B cell (primary cell): ENCODE results near the gene PRKACA. TPM values are rescaled to one million over a fixed set of nuclear protein-coding genes. Genes with fewer than 3 reads are reported as not detected.
"Not testable (repeated sequence)": the region's sequence is repeated elsewhere in the genome, so short reads cannot be mapped to it uniquely, and the experiment has no call there.

ENCODE experiments used
- ATAC-seq: fragments of 200-7000 bp; cut with Tn5 transposase; one replicate; pipeline ENCODE4 v1.10.0; 2021; ENCODE audit warnings: low read depth, mild to moderate bottlenecking, moderate number of reproducible peaks, moderate library complexity
- CTCF ChIA-PET: fragments of 350-600 bp; sonication (Branson Sonifier 250); formaldehyde crosslinking; loops from one replicate; lab custom pipeline; 2021; ENCODE audit warnings: antibody characterized with exemption, inconsistent platforms; lab: Charles Lee
- POLR2A ChIA-PET: fragments of 350-600 bp; sonication (Branson Sonifier 250); formaldehyde crosslinking; loops from one replicate; lab custom pipeline; 2021; ENCODE audit warnings: antibody characterized with exemption; lab: Charles Lee
- DNase-seq: peaks from one replicate; pipeline ENCODE4 v3.0.0; 2013
- H2AFZ ChIP-seq: 2 replicates; pipeline ENCODE4 v1.6.1; 2012; ENCODE audit warnings: mild to moderate bottlenecking, low read depth, low read length; ENCODE audit not compliant: insufficient read depth, poor library complexity, severe bottlenecking
- H3K27ac ChIP-seq, 2 donors: 1 replicate in 1 of 2; 2 replicates in 1 of 2; pipeline ENCODE4 v1.5.1; 2012 to 2013; ENCODE audit warnings: low read length in 2 of 2, mild to moderate bottlenecking in 2 of 2, moderate library complexity in 1 of 2
- H3K27me3 ChIP-seq, 4 experiments: fragments of 200-600 bp in 1 of 4; sonication (generic) in 1 of 4; replicated peaks in 1 of 4; 1 replicate in 2 of 4; 2 replicates in 2 of 4; pipeline versions ENCODE4 v1.6.1 to v1.7.0; 2013 to 2016; ENCODE audit warnings: low read length in 3 of 4, mild to moderate bottlenecking in 2 of 4, mixed read lengths in 1 of 4, moderate library complexity in 1 of 4; ENCODE audit not compliant: insufficient read depth in 4 of 4, control insufficient read depth in 3 of 4; ENCODE audit errors: control extremely low read depth in 1 of 4
- H3K36me3 ChIP-seq, 2 experiments: replicated peaks in 1 of 2; 1 replicate in 1 of 2; 2 replicates in 1 of 2; pipeline versions ENCODE4 v1.6.1 to v1.7.1; 2013; ENCODE audit warnings: low read length in 1 of 2; ENCODE audit not compliant: insufficient read depth in 2 of 2, control insufficient read depth in 1 of 2; ENCODE audit errors: control extremely low read depth in 1 of 2, extremely low read depth in 1 of 2
- H3K4me1 ChIP-seq, 2 donors: fragments of 200-600 bp in 1 of 2; sonication (generic) in 1 of 2; 1 replicate in 1 of 2; 2 replicates in 1 of 2; pipeline versions ENCODE4 v1.5.1 to v1.6.1; 2013 to 2017; ENCODE audit warnings: low read length in 2 of 2; ENCODE audit not compliant: control insufficient read depth in 2 of 2, insufficient read depth in 2 of 2
- H3K4me2 ChIP-seq: replicated peaks from 2 replicates; pipeline ENCODE3; 2012; ENCODE audit warnings: mild to moderate bottlenecking, low read depth, low read length; ENCODE audit not compliant: poor library complexity, severe bottlenecking
- H3K4me3 ChIP-seq, 5 experiments: fragments of 200-600 bp in 1 of 5; sonication (generic) in 1 of 5; 1 replicate in 3 of 5; 2 replicates in 2 of 5; pipeline versions ENCODE4 v1.5.1 to v1.7.0; 2011 to 2016; ENCODE audit warnings: low read length in 4 of 5, mild to moderate bottlenecking in 4 of 5, low read depth in 2 of 5, control low read depth in 1 of 5, moderate library complexity in 1 of 5; ENCODE audit not compliant: insufficient read depth in 1 of 5; ENCODE audit errors: control extremely low read depth in 1 of 5, extremely low read depth in 1 of 5
- H3K79me2 ChIP-seq: fragments of 200-600 bp; sonication (generic); one replicate; pipeline ENCODE4 v1.6.0; 2016; ENCODE audit warnings: low read length; ENCODE audit not compliant: control insufficient read depth, insufficient read depth
- H3K9ac ChIP-seq: fragments of 200-600 bp; sonication (generic); 2 replicates; pipeline ENCODE4 v1.6.1; 2017; ENCODE audit warnings: mild to moderate bottlenecking, low read length, moderate library complexity
- H3K9me3 ChIP-seq, 3 donors: one replicate each; pipeline versions ENCODE4 v1.6.1 to v1.7.1; 2013; ENCODE audit warnings: low read length in 2 of 3; ENCODE audit not compliant: control insufficient read depth in 2 of 3, insufficient read depth in 1 of 3; ENCODE audit errors: control extremely low read depth in 1 of 3
- H4K20me1 ChIP-seq: 2 replicates; pipeline ENCODE4 v1.6.0; 2012; ENCODE audit warnings: mild to moderate bottlenecking, low read length; ENCODE audit not compliant: insufficient read depth, control insufficient read depth, poor library complexity, severe bottlenecking
- H3K27ac Mint-ChIP-seq: one replicate; pipeline ENCODE4 v1.8.0; 2021; ENCODE audit warnings: mixed read lengths
- H3K27me3 Mint-ChIP-seq: one replicate; pipeline ENCODE4 v1.8.0; 2021; ENCODE audit warnings: mixed read lengths
- H3K4me1 Mint-ChIP-seq: one replicate; pipeline ENCODE4 v1.8.0; 2021; ENCODE audit warnings: mixed read lengths
- H3K4me3 Mint-ChIP-seq: one replicate; pipeline ENCODE4 v1.8.0; 2021; ENCODE audit warnings: mixed read lengths
- H3K9me3 Mint-ChIP-seq: one replicate; pipeline ENCODE4 v1.8.0; 2022; ENCODE audit warnings: mixed read lengths; ENCODE audit not compliant: insufficient read depth
- CTCF ChIP-seq: fragments of 200-600 bp; IDR thresholded peaks from one replicate; pipeline ENCODE4 v1.8.0; 2022; ENCODE audit warnings: antibody characterized with exemption, mild to moderate bottlenecking
- EZH2 ChIP-seq: IDR thresholded peaks from 2 replicates; pipeline ENCODE4 v1.6.1; 2012; ENCODE audit warnings: borderline replicate concordance, low read depth, mild to moderate bottlenecking, moderate library complexity, low read length; ENCODE audit not compliant: insufficient read depth, poor library complexity, severe bottlenecking
- WGBS: methylation state at CpG from one replicate; pipeline ENCODE4 v1.1.5; 2013; ENCODE audit warnings: missing lambda C conversion rate; ENCODE audit not compliant: insufficient coverage; 5-methylcytosine and 5-hydroxymethylcytosine counted together
- intact Hi-C: fragments of 100-400 bp; cut with micrococcal nuclease; formaldehyde crosslinking; loops from one replicate; pipeline ENCODE4 v1.10.0; 2022
- polyA plus RNA-seq: library from polyadenylated mRNA; depleted of rRNA; stranded (reverse); fragments of >200 nt; gene quantifications from 2 replicates; pipeline ENCODE4 v1.2.3, GENCODE V29; 2012
- total RNA-seq, 2 donors: library from RNA; stranded (reverse); fragments of 120-200 nt in 1 of 2; gene quantifications; 1 replicate in 1 of 2; 2 replicates in 1 of 2; pipeline versions ENCODE4 v1.2.3 to v1.2.4, GENCODE V29; 2013 to 2022

Gene PRKACA
- total and polyA plus RNA-seq, 2 donors (not counting 1 experiment from before 2014, with no cell fraction given): 36.8 to 43.0 TPM

GRCh38 chr19:14051980-14052379 is 65.6 kb downstream of the PRKACA start:
- ChIA-PET CTCF (interaction anchor here (0.5 to 2.0 kb wide), 5 partner anchors 8 to 308 kb away, joined by 3 to 8 read pairs (median 3); partner anchors contain the start of gene MISP3), POLR2A (interaction anchor here (0.8 kb wide), 1 partner anchor 243 kb away, joined by 7 read pairs; no protein-coding TSS in a partner anchor)
- Histone ChIP-seq H3K4me2 (no peak overlapping the region), H3K4me1 (peaks cover 0 to 2% of the 10 kb centered on the region in 2 donors), H3K36me3 (peaks cover 9 to 44% of the 10 kb centered on the region in 2 experiments), H3K79me2 (no peaks in the 10 kb centered on the region), H3K9me3 (peaks cover 0 to 11% (median 2%) of the 10 kb centered on the region in 3 donors), H2AFZ (no peak overlapping the region), H4K20me1 (peaks cover 20% of the 10 kb centered on the region), H3K4me3 (no peak overlapping the region), H3K9ac (no peak overlapping the region), H3K27me3 (peaks cover 0 to 8% (median 4%) of the 10 kb centered on the region in 4 experiments), H3K27ac (no peak overlapping the region)
- DNase-seq: no peak
- H3K27ac Mint-ChIP-seq: no peak overlapping the region
- H3K9me3 Mint-ChIP-seq: no peaks in the 10 kb centered on the region
- H3K27me3 Mint-ChIP-seq: peaks cover 5% of the 10 kb centered on the region
- WGBS: 83% methylated on average over 7 of the region's 9 CpGs
- H3K4me3 Mint-ChIP-seq: no peak overlapping the region
- intact Hi-C loops: no loop called here
- TF ChIP-seq CTCF (no peak), EZH2 (no peak)
- ATAC-seq: no peak
- H3K4me1 Mint-ChIP-seq: peaks cover 3% of the 10 kb centered on the region

DNA sequence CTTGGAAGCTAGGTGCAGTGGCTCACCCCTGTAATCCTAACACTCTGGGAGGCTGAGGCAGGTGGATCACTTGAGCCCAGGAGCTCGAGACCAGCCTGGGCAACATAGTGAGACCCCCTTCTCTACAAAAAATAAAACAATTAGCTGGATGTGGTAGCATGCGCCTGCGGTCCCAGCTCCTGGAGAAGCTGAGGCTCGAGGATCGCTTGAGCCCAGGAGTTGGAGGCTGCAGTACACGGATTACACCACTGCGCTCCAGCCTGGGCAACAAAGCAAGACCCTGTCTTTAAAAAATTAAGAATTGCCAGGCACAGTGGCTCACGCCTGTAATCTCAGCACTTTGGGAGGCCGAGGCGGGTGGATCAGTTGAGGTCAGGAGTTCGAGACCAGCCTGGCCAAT is 66.6 kb downstream of the PRKACA start:
- H3K4me3 Mint-ChIP-seq, H3K27ac Mint-ChIP-seq, H3K79me2 ChIP-seq, DNase-seq, ATAC-seq, H3K4me1 ChIP-seq, H3K27me3 ChIP-seq, H3K4me2 ChIP-seq, H3K27ac ChIP-seq, intact Hi-C loops, H3K27me3 Mint-ChIP-seq, H2AFZ ChIP-seq, H3K4me1 Mint-ChIP-seq, H3K9me3 Mint-ChIP-seq, H3K9ac ChIP-seq, H3K4me3 ChIP-seq: not testable (repeated sequence)
- WGBS: 99% methylated on average over 7 of the region's 11 CpGs
- CTCF ChIA-PET: interaction anchor here (1.1 kb wide), 1 partner anchor 18 kb away, joined by 4 read pairs; no protein-coding TSS in a partner anchor
- POLR2A ChIA-PET: interaction anchor here (0.7 to 0.8 kb wide), 2 partner anchors 168 to 244 kb away, joined by 7 to 9 read pairs; no protein-coding TSS in a partner anchor
- Histone ChIP-seq H3K9me3 (peaks cover 0 to 11% (median 2%) of the 10 kb centered on the region in 3 donors), H3K36me3 (peaks cover 9 to 47% of the 10 kb centered on the region in 2 experiments), H4K20me1 (peaks cover 20% of the 10 kb centered on the region)
